IPS-18c (cell line): ENCODE results near the gene NEUROD6.

ENCODE experiments used
- H3K4me3 ChIP-seq: 2 replicates; pipeline ENCODE4 v1.7.0; 2013; ENCODE audit warnings: low read depth, mild to moderate bottlenecking, low read length, moderate library complexity; ENCODE audit not compliant: insufficient read depth
- H3K9me3 ChIP-seq: one replicate; pipeline ENCODE4 v1.6.1; 2013; ENCODE audit warnings: mild to moderate bottlenecking, low read length, moderate library complexity; ENCODE audit not compliant: control insufficient read depth, insufficient read depth

NEUROD6 gene

GRCh38 chr7:31307972-31308371 lies 32.6 kb downstream of the NEUROD6 start:
- Histone ChIP-seq H3K9me3 (peaks cover 2% of the 10 kb centered on the region), H3K4me3 (no peak overlapping the region)

GRCh38 chr7:31305260-31305659 lies 35.3 kb downstream of the NEUROD6 start:
- Histone ChIP-seq H3K4me3 (no peak overlapping the region), H3K9me3 (no peaks in the 10 kb centered on the region)

- no peak overlapping the region for H3K4me3 ChIP-seq
- H3K9me3 ChIP-seq = no peaks in the 10 kb centered on the region
These were observed 36.1 kb downstream of the NEUROD6 start for GRCh38 chr7:31304446-31304845.

- no peak overlapping the region for H3K4me3 ChIP-seq
- no peaks in the 10 kb centered on the region for H3K9me3 ChIP-seq
These were observed 38.2 kb downstream of the NEUROD6 start for GRCh38 chr7:31302356-31302755.

GRCh38 chr7:31299336-31299735 lies 41.2 kb downstream of the NEUROD6 start:
- Histone ChIP-seq H3K9me3 (no peaks in the 10 kb centered on the region), H3K4me3 (no peak overlapping the region)

GRCh38 chr7:31290601-31291000 lies 49.9 kb downstream of the NEUROD6 start:
- Histone ChIP-seq H3K9me3 (no peaks in the 10 kb centered on the region), H3K4me3 (no peak overlapping the region)
